GM10266 (cell line): ENCODE data around the gene SEC16B.

Source experiments
- DNase-seq: peaks from one replicate; pipeline ENCODE4 v3.0.0; 2012; ENCODE audit errors: extremely low spot score
- TF ChIP-seq, protein P1 (sequence below): IDR thresholded peaks from 2 replicates; pipeline ENCODE4 v1.5.1; 2012; ENCODE audit warnings: mild to moderate bottlenecking, low read depth; ENCODE audit not compliant: control insufficient read depth, insufficient read depth; ENCODE audit errors: missing control alignments

Gene SEC16B, protein sequence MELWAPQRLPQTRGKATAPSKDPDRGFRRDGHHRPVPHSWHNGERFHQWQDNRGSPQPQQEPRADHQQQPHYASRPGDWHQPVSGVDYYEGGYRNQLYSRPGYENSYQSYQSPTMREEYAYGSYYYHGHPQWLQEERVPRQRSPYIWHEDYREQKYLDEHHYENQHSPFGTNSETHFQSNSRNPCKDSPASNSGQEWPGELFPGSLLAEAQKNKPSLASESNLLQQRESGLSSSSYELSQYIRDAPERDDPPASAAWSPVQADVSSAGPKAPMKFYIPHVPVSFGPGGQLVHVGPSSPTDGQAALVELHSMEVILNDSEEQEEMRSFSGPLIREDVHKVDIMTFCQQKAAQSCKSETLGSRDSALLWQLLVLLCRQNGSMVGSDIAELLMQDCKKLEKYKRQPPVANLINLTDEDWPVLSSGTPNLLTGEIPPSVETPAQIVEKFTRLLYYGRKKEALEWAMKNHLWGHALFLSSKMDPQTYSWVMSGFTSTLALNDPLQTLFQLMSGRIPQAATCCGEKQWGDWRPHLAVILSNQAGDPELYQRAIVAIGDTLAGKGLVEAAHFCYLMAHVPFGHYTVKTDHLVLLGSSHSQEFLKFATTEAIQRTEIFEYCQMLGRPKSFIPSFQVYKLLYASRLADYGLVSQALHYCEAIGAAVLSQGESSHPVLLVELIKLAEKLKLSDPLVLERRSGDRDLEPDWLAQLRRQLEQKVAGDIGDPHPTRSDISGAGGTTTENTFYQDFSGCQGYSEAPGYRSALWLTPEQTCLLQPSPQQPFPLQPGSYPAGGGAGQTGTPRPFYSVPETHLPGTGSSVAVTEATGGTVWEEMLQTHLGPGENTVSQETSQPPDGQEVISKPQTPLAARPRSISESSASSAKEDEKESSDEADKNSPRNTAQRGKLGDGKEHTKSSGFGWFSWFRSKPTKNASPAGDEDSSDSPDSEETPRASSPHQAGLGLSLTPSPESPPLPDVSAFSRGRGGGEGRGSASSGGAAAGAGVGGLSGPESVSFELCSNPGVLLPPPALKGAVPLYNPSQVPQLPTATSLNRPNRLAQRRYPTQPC

DNA sequence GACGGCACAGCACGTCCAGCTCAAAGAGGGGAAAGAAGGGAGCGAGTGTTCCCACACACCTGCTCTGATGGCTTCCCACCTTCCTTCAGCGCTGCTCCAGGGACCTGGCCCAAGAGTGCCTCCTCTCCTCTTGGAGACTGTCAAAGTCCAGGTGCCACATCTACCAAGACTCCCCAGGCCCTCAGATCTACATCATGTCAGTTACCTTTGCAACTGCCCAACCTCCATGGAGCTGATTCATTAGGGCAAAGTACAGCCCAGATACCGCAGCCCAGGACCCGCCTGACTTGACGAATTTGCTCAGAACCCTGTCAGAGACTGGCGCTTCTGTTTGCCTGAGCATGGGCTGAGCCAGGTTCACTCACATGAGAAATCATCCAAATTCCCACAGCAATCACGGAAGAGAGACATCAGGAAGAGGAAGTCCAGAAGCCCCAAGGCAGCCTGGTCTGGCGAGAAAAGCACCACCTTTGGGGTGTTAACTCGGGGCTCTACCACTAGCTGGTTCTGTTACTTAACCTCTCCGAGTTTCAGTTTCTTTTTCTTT is at the start of gene SEC16B:
Gene SEC16B, minus strand, starts transcription at position 234 of the 547 bp plus-strand sequence. CDS start 2,077 bp downstream, outside the sequence.
- no peak for DNase-seq
- TF ChIP-seq, protein P1, sequence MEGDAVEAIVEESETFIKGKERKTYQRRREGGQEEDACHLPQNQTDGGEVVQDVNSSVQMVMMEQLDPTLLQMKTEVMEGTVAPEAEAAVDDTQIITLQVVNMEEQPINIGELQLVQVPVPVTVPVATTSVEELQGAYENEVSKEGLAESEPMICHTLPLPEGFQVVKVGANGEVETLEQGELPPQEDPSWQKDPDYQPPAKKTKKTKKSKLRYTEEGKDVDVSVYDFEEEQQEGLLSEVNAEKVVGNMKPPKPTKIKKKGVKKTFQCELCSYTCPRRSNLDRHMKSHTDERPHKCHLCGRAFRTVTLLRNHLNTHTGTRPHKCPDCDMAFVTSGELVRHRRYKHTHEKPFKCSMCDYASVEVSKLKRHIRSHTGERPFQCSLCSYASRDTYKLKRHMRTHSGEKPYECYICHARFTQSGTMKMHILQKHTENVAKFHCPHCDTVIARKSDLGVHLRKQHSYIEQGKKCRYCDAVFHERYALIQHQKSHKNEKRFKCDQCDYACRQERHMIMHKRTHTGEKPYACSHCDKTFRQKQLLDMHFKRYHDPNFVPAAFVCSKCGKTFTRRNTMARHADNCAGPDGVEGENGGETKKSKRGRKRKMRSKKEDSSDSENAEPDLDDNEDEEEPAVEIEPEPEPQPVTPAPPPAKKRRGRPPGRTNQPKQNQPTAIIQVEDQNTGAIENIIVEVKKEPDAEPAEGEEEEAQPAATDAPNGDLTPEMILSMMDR, result no peak

DNA sequence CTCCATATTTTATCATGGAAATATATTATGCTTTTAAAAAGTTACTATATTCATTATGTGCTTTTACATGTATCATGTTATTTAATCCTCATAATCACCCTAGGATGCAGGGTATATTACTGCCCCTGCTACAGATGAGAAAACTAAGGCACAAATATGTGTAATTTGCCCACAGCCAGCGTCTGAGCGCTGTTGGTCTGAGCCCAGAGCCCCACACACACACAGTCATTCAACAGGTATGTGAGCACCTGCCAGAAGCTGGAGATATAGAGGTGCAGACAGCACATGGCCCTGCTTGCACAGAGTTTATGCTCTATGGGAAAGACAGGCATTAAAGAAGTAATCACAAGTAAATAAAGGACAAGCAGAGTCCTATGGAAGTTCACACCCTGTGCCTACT is 49.8 kb upstream of the SEC16B start:
- TF ChIP-seq, protein P1, result no peak
- no peak for DNase-seq

DNA sequence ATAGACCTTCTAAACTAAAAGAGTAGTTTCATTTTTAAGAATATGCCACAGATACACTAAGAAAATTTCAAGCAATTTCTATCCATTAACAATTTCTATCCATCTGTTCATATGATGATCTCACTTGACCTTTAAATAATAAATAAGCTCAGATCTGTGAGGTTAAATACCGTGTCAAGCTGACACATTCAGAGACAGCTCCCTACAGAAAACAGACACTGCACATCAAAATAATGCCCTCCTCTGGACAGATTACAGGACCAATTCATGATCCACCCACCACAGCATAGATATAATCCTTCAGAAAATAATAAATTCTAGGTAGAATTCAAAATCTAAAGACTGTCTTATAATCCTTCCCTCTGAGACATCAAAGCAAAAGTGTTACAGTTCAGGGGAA is 49.4 kb upstream of the SEC16B start:
- TF ChIP-seq, protein P1, result no peak
- DNase-seq, result no peak

DNA sequence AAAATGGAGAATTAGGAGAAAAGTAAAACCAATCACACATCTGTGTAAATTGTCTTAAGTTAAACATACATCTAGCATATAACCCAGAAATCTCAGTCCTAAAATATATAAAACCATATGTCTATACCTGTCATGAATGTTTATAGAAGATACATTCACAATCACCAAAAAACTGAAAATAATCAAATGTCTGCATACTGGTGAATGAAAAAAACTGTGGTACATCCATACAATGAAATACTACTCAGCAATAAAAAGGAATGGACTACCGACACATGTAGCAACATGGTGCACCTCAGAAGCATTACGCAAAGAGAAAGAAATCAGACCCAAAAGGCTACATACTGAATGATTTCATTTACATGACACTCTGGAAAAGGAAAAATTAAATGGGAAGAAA is 47.7 kb upstream of the SEC16B start:
- TF ChIP-seq, protein P1, result no peak
- no peak for DNase-seq

DNA sequence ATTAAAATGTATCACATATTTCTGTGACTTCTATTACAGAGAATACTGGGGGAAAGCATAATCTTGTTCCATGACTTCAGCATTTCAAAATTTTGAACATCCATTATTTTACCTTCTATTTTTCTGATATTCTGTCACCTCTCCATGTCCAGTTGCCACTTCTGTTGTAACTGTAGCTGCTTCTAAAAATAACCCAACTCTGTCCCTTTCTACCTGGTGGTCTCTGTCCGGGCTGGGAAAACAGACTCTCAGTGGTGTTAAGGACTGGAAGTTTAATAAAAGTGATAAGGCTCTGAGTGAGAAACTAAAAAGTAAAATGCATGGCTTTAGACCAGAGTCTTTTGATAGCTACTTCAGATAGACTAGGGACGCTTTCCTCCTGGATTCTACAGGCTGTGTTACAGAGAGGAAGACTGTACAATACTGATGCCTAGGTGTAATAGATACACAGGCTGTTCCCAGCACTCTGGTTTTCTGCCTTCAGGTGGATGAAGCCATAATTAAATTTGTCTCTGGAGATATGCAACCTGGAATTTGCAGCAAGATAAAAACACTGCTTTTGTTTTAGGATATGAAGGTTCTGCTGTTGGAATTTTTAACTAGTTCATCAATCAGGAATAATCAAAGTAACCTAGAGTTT is 42.1 kb upstream of the SEC16B start:
- TF ChIP-seq, protein P1, result no peak
- DNase-seq, result no peak

DNA sequence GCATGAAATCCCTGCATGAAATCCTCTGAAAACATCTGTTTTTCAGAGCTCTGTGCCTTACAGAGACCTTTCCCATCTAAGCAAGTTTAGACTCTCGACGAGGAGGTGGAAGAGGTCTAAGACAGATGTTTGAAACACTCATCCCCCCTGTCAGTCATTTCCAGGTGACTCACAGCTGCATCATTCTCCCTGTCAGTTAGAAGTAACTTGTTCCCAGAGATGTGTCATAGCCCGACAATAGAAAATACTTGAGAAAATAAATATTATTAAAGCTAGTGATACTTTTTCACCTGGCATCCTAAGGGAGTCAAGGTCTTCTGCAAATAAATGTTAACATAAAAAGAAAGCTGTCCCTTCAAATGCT is 41.6 kb upstream of the SEC16B start:
- TF ChIP-seq, protein P1, result no peak
- DNase-seq, result no peak
